ENCODE measurements around the gene PLXDC2.

DNA sequence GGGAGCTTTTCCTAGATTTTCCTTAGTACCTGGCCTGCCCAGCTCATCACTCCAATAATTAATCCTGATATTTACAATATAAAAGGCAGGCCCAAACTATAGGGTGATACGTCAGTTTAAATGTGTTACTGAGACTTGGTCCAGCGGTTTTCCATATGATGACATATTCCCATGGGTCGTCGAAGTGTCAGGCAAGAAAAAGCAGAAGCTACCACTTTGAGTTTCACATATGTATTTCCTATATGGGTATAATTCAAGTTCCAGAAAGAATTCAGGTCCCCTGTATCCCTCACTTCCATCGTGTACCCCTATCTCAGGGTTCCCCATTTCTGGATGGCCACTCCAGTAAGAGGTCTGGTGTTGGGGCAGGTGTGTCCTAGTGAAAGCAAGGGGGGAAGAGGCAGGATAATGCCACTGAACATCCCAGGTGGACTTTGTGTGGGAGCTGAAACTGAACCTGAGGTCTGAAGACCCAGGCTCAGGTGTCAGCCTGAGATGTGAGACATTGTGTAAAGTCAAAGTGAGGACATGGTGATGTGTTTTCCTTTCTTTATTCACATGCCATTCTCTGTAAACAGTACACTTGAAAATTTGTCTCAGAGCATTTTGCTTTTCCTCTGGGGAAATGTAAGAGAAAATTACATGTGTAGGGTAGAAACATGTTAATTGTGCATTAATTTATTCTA, 167.8 kb downstream of the PLXDC2 start:
- no peak for TF ChIP-seq CTCF (conservative IDR thresholded peaks at IDR 0.05 in 1 of 2, IDR thresholded peaks at IDR 0.05 in 1 of 2; ENCODE audit: extremely low read depth in 1 of 2, insufficient read depth in 1 of 2, low read depth in 1 of 2, low read length in 2 of 2)
- TF ChIP-seq EZH2 (IDR thresholded peaks at IDR 0.05; ENCODE audit: borderline replicate concordance, low read length) = no peak

Measured in mammary epithelial cell (primary cell).